ENCODE data around the gene ANKS1B.
"Not testable (repeated sequence)": the region's sequence is repeated elsewhere in the genome, so short reads cannot be mapped to it uniquely, and the experiment has no call there.

Gene ANKS1B

GRCh38 chr12:98985156-98985555, 999.6 kb downstream of the ANKS1B start:
- FAIRE-seq: no peak

DNA sequence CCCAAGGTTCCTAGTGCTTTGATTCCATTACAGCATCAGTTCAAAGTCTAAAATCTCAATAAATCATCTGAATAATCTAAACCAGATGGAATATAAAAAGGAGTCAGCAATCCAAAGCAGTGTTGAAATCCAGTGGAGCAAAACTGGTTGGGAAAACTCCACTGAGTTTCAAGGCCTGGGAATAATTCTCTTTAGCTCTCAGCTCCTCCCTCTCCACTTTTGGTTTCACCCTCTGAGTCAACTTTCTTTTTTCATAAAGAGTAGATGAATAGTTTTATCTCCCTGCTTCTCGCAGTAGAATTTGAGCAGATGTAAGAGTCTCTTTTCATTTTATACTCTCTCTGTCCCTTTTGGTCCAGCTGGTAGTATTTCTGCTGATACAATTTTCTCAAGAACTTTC, 1001.1 kb downstream of the ANKS1B start:
- no peak for FAIRE-seq

- no peak for FAIRE-seq
Observed at GRCh38 chr12:98980508-98980907, 1004.2 kb downstream of the ANKS1B start.

DNA sequence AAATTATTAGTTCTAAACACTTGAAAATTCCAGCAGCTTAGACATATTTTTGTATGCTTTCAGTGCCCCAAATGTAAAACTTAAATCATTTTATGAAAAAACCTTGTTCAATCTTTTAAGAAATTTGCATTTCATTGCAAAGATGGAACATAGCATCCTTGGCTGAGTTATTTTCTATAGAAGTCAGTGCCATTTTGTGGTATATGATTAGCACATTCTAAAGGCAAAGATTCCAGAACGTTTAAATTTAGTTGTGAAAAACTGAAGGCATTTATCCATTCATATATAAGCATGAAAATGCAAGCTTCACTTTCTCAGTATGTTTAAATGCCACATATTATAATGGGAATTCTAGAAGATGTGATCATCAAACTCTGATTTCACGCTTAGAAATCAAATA, 1007.5 kb downstream of the ANKS1B start:
- no peak for FAIRE-seq

- no peak for FAIRE-seq
Observed at GRCh38 chr12:98974767-98975381, 1009.9 kb downstream of the ANKS1B start.

- FAIRE-seq: no peak
Observed at GRCh38 chr12:98973395-98973794, 1011.3 kb downstream of the ANKS1B start.

DNA sequence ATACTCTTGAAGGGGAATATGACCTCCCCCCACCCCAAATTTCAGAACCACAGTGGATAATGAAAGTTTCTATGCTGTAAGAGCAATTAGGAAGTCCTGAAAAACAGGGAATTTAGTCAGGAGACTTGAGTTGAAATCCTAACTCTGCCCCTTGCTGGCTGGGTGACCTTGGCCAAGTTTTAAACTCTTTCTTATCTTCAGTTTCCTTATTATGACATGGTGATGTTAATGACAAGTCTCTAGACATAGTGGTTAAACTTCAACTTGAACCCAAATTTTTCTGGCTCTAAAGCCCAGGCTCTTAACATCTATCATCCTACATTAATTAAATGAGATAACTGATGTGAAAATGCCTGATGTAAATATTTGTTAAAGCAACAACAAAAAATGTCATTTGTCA, 1013.8 kb downstream of the ANKS1B start:
- no peak for FAIRE-seq

DNA sequence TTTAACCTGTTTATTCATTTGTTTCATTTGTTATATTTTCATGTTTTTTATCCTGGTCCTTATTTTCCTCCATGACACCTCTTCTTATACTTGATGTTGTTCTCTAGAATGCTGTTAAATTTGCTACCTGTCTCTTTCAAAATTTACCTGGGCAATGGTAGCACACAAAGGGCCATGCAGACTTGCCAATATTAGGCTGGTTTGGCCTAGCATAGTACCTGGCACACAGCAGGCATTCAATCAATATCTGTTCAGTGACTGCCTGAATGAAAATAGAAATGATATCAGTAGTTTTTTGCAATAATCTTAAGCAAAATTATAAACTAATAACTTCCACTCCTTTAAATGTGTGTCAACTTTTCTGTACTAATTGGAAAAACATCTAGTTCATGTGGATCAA, 1014.5 kb downstream of the ANKS1B start:
- FAIRE-seq: no peak

GRCh38 chr12:98968896-98969295, 1015.8 kb downstream of the ANKS1B start:
- FAIRE-seq: no peak

GRCh38 chr12:98957135-98957534, 1027.6 kb downstream of the ANKS1B start:
- not testable (repeated sequence) for FAIRE-seq

- FAIRE-seq: no peak
Observed at GRCh38 chr12:98955284-98955683, 1029.5 kb downstream of the ANKS1B start.

DNA sequence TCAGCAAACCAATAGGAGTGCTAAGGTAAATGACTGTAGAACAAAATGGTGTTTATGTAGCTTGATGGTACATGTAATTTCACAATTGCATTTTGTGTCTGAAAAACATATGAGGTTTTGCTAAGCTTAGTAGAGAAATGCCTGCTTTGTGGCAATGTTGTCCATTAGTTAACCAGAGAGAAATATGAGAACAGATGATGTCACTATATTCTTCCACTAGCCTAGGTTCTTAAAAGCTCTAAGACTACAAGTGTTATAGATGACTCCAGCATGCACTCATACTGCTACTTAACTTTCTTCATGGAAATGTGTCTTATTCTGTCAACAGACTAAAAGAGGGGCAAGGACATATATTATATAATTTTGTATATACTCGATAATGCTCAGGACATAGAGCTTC, 1030.2 kb downstream of the ANKS1B start:
- no peak for FAIRE-seq

GRCh38 chr12:98951406-98951805, 1033.3 kb downstream of the ANKS1B start:
- no peak for FAIRE-seq

DNA sequence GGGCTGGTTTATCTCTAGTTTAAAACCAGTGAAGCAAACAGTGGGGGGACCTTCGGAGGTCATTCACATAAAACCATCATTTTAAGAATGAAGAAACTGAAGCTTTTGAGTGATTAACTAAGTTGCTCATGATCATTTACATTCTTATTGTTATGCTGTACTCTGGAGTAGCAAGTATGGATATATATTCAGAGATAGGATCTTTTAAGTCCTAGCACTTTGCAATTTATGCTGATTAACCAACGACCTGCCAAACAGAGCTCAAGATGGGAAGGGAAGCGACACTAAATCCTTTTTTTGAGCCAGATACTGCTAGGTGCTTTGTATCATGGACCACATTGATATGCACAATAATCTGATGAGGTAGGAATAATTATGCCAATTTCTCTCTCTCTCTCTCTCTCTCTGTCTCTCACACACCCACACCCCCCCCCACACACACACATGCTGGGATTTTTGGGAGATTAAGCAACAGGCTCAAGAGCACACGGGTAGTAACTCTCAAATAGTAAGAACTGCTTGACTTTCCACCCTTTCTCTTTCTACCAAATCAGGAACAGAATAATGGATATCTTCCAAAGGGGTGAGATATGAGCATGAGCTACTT, 1036.3 kb downstream of the ANKS1B start:
- FAIRE-seq: no peak

- FAIRE-seq: no peak
Observed at GRCh38 chr12:98945864-98946263, 1038.9 kb downstream of the ANKS1B start.

DNA sequence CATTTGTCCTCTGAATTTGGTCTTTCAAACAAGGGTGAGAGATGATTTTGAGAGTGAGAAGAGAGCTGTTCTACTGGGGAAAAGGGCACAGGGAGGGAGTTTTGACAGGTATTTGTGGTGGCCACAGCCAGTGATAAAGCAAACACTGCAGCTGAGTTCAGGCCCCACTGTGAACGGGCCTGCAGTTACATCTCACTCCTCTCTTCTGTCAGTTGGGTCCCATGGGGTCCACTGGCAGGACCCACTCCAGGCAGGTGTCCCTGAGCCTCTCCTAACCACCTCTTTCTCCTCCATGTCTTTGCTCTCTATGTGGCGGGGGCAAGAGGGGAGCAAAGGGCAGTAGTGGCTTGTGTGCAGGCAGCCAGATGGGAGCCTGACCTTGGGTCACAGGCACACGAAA, 1044.8 kb downstream of the ANKS1B start:
- no peak for FAIRE-seq

DNA sequence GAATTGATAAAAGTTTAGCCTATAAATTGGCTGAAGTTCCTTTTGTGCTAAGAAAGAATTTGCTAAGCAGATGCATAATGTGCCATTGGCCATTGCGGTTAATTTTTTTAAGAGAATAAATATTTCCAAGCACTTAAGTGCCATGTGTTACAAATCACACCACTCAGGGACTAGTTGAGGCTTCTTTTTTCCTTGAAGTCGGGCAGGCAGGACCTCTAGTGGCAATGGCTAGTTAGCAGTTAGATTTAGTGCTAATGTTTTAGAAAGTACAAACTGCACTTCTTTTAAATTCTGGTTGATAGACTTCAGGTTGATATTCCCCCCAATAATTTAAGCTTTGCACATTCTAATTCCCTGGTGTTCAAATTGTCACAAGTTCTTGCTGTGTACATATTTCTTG, 1045.4 kb downstream of the ANKS1B start:
- no peak for FAIRE-seq

DNA sequence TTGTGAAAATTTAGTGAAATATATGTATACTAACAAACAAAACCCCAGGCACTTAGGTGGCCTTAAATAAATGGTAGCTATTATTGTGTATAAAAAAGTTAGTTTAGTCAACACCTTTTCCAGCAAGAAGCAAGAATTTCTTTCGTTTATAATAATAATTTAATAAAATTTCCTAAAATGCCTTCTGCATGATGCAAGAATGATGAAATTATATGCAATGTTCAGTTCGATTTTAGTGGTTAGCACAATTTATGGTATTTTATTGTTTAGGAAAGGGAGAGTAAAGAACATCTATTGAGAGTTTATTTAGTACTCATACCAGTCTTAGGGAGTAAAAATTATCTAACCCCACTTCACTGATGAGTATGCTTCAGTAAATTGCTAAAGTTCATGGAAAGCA, 1048.9 kb downstream of the ANKS1B start:
- no peak for FAIRE-seq

GRCh38 chr12:98922871-98923270, 1061.9 kb downstream of the ANKS1B start:
- FAIRE-seq: no peak

DNA sequence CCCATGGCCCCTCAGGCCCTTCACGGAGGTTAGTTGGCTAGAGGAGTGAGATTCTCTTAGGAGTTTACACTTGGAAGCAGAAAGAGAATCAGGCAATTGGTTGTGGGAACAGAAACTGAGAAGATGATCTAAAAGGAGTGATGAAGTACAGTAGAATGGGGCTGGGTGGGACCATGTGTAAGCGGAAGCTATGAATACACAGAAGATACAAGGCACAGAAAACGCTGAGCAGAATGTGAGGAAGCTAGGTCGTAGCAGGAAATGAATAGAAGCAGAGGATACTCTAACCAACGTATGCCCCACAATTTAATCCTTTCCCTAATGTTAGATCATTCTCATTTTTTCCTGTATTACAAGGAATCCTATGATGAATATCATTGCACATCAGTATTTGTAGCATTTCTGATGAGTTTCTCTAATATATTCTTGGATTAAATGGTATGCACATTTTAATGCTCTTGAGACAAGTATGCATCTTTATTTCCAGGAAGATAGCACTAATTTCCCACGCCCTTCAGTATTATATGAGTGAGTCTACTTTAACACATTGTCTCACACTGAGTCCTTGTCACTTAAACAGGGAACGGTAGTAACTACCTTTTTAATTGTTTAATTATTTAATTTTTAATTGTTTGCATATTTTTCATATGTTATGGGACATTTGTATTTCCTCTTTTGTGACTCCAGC, 1066.4 kb downstream of the ANKS1B start:
- FAIRE-seq: no peak

DNA sequence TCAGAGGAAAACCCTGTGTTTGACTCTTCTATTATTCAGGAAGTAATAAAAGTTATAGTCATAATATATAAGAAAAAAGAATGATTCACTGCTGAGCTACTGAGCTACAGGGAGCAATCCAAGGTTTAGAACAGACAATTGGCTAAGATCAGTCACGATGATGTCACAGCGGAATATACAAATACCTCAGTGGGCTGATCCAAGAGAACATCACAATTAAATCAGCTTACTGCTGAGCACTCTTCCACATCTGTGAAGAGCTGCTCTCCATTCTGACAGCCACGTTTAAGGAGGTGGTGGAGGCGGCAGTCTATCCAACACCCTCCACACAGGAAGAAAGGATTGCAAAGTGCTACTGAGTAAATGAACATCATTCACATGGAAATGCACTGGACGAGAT, 1068.6 kb downstream of the ANKS1B start:
- FAIRE-seq: no peak

- no peak for FAIRE-seq
Observed at GRCh38 chr12:98912401-98912974, 1072.2 kb downstream of the ANKS1B start.

DNA sequence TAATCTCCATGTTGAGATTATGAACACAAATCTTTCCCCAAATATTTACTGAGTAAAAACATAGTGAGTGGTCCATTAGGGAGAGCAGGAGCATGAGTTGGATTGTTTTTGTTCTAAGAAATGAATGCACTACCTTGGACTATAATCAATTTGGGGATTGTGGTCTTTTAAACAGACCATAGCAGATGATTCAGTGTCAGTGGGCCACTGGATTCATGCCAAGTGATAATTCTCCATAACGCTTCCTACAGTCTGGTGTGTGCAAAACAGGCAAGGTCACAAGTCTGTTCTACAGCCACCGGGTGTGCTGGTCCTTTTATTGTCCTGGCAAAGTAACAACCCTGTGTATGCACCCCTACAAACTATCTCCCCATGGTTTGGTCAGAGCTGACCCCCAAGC, 1073.3 kb downstream of the ANKS1B start:
- FAIRE-seq: no peak

- no peak for FAIRE-seq
Observed at GRCh38 chr12:98909746-98910145, 1075.0 kb downstream of the ANKS1B start.

Measured in A204.1 (cell line).